ENCODE data around the gene INF2. TPM values are rescaled to one million over a fixed set of nuclear protein-coding genes. Genes with fewer than 3 reads are reported as not detected.

INF2 gene
- polyA plus RNA-seq, 1 donor (not counting 4 experiments of a cell fraction or from before 2014, with no cell fraction given), result 22.6 TPM

DNA sequence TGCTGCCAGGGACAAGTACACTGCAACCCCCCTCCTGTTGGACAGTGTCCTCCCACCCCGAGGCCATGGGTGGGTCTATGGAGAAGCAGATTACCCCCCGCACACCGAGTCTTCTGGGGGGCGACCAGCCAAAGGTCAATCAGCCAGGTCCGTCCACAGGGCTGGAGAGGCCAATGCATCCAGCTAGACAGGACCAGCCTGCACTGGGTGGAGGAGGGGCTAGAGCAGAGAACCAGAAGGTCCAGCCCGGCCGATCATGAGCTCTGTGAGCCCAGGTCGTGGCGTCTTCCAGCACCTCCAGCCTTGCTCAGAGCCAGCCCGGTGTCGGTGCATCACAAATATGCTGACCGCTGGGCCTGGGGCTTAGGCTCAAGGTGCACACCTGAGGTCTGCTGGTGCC lies 26.5 kb downstream of the INF2 start:
- no peak for DNase-seq (ENCODE audit: low read depth, low spot score)
- TF ChIP-seq EZH2 (IDR thresholded peaks at IDR 0.05; ENCODE audit: low read length) (no peak), CTCF (optimal IDR thresholded peaks at IDR 0.05 in 1 of 3, IDR thresholded peaks at IDR 0.05 in 1 of 3, conservative IDR thresholded peaks at IDR 0.05 in 1 of 3; ENCODE audit: extremely low read depth in 1 of 3, insufficient read depth in 2 of 3, low read length in 3 of 3) (no peak)
- H3K9me3 ChIP-seq (ENCODE audit: control insufficient read depth, low read depth, low read length), result no peaks in the 10 kb centered on the region
- FAIRE-seq, result no peak
- H2AFZ ChIP-seq (ENCODE audit: control insufficient read depth, low read length), result no peak overlapping the region
- H3K27ac ChIP-seq (ENCODE audit: control insufficient read depth, insufficient read depth, low read length), result no peak overlapping the region
- no peak overlapping the region for H3K4me3 ChIP-seq (ENCODE audit: control insufficient read depth in 2 of 3, extremely low read depth in 1 of 3, insufficient read depth in 2 of 3, low read depth in 1 of 3, low read length in 3 of 3)
- H3K36me3 ChIP-seq (ENCODE audit: control insufficient read depth in 2 of 2, extremely low read depth in 1 of 2, insufficient read depth in 2 of 2, low read length in 2 of 2), result peaks cover 19 to 32% of the 10 kb centered on the region in 2 experiments
- no peaks in the 10 kb centered on the region for H3K9me1 ChIP-seq (ENCODE audit: control insufficient read depth, extremely low read depth, insufficient read depth, low read length)
- dilution Hi-C loops (cut with MboI; ENCODE audit: extremely low pct_ligation_motif_present, low sequenced_read_pairs), result no loop called here
- H4K20me1 ChIP-seq (ENCODE audit: control insufficient read depth, extremely low read depth, insufficient read depth, low read length), result peaks cover 5% of the 10 kb centered on the region
- no peak overlapping the region for H3K9ac ChIP-seq (ENCODE audit: control insufficient read depth, extremely low read depth, insufficient read depth, low read length)
- no peaks in the 10 kb centered on the region for H3K27me3 ChIP-seq (ENCODE audit: control insufficient read depth, extremely low read depth, insufficient read depth, low read length)
- no peaks in the 10 kb centered on the region for H3K79me2 ChIP-seq (ENCODE audit: control insufficient read depth, insufficient read depth, low read length)
- H3K4me1 ChIP-seq (ENCODE audit: control insufficient read depth, extremely low read depth, insufficient read depth, low read length), result no peaks in the 10 kb centered on the region
- no peak overlapping the region for H3K4me2 ChIP-seq (ENCODE audit: control insufficient read depth, extremely low read depth, insufficient read depth, low read depth, low read length)

GRCh38 chr14:104717137-104717536 lies 27.7 kb downstream of the INF2 start:
- dilution Hi-C loops (cut with MboI; ENCODE audit: extremely low pct_ligation_motif_present, low sequenced_read_pairs), result no loop called here
- Histone ChIP-seq H3K4me2 (ENCODE audit: control insufficient read depth, extremely low read depth, insufficient read depth, low read depth, low read length) (no peak overlapping the region), H3K79me2 (ENCODE audit: control insufficient read depth, insufficient read depth, low read length) (no peaks in the 10 kb centered on the region), H4K20me1 (ENCODE audit: control insufficient read depth, extremely low read depth, insufficient read depth, low read length) (peaks cover 5% of the 10 kb centered on the region), H3K9me1 (ENCODE audit: control insufficient read depth, extremely low read depth, insufficient read depth, low read length) (no peaks in the 10 kb centered on the region), H3K9me3 (ENCODE audit: control insufficient read depth, low read depth, low read length) (no peaks in the 10 kb centered on the region), H3K36me3 (ENCODE audit: control insufficient read depth in 2 of 2, extremely low read depth in 1 of 2, insufficient read depth in 2 of 2, low read length in 2 of 2) (peaks cover 12 to 25% of the 10 kb centered on the region in 2 experiments), H3K4me1 (ENCODE audit: control insufficient read depth, extremely low read depth, insufficient read depth, low read length) (no peaks in the 10 kb centered on the region), H2AFZ (ENCODE audit: control insufficient read depth, low read length) (no peak overlapping the region), H3K27me3 (ENCODE audit: control insufficient read depth, extremely low read depth, insufficient read depth, low read length) (no peaks in the 10 kb centered on the region), H3K9ac (ENCODE audit: control insufficient read depth, extremely low read depth, insufficient read depth, low read length) (no peak overlapping the region), H3K27ac (ENCODE audit: control insufficient read depth, insufficient read depth, low read length) (no peak overlapping the region), H3K4me3 (ENCODE audit: control insufficient read depth in 2 of 3, extremely low read depth in 1 of 3, insufficient read depth in 2 of 3, low read depth in 1 of 3, low read length in 3 of 3) (no peak overlapping the region)
- no peak for TF ChIP-seq EZH2 (IDR thresholded peaks at IDR 0.05; ENCODE audit: low read length)
- no peak for TF ChIP-seq CTCF (optimal IDR thresholded peaks at IDR 0.05 in 1 of 3, IDR thresholded peaks at IDR 0.05 in 1 of 3, conservative IDR thresholded peaks at IDR 0.05 in 1 of 3; ENCODE audit: extremely low read depth in 1 of 3, insufficient read depth in 2 of 3, low read length in 3 of 3)
- DNase-seq (ENCODE audit: low read depth, low spot score) (no peak), FAIRE-seq (no peak)

Measured in keratinocyte (primary cell).